Rectal smooth muscle tissue (tissue), 1 donor: ENCODE data around the gene ADCYAP1R1.

Source experiments
- H3K27ac ChIP-seq: one replicate; pipeline ENCODE4 v1.7.0; 2013; ENCODE audit warnings: low read depth, low read length, inconsistent platforms
- H3K27me3 ChIP-seq: one replicate; pipeline ENCODE4 v1.7.0; 2013; ENCODE audit warnings: low read length; ENCODE audit not compliant: control insufficient read depth, insufficient read depth
- H3K36me3 ChIP-seq: one replicate; pipeline ENCODE4 v1.7.0; 2013; ENCODE audit warnings: low read length; ENCODE audit not compliant: control insufficient read depth, insufficient read depth
- H3K4me1 ChIP-seq: one replicate; pipeline ENCODE4 v1.7.0; 2013; ENCODE audit warnings: low read length; ENCODE audit not compliant: control insufficient read depth, insufficient read depth
- H3K4me3 ChIP-seq: one replicate; pipeline ENCODE4 v1.7.0; 2013; ENCODE audit warnings: low read length
- H3K9ac ChIP-seq: one replicate; pipeline ENCODE4 v1.7.0; 2013; ENCODE audit warnings: low read length

ADCYAP1R1 gene

DNA sequence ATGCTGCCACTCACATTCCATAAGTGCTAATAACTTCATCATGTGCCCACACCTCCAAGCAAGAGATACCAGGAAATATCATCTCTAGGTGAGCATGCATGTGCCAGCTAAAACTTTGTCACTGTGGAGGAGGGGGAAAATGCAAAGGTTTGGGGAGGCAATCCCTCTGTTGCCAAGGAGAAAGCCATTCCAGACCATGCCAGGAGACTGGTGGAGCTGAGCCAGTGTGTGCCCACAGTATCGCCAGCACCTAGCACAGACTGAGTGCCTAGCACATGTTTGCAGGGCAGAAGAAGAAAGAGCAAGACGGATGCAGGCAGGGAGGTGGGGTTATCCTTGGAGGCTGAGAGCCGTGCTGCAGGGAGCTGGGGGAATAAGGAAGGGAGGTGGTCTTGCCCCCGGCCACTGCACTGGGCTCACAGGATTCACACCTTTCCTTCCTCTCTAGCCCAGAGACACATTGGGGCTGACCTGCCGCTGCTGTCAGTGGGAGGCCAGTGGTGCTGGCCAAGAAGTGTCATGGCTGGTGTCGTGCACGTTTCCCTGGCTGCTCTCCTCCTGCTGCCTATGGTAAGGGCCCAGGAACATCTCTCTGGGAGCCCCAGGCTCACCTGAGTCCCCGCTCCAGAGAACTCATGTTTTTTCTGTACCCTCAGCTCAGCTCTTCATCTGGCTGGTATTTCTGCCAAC lies 10.8 kb downstream of the ADCYAP1R1 start:
- Histone ChIP-seq H3K4me3 (no peak overlapping the region), H3K36me3 (no peaks in the 10 kb centered on the region), H3K27ac (no peak overlapping the region), H3K27me3 (no peaks in the 10 kb centered on the region), H3K4me1 (no peaks in the 10 kb centered on the region), H3K9ac (no peak overlapping the region)

GRCh38 chr7:31065021-31065593 lies 13.0 kb downstream of the ADCYAP1R1 start:
- H3K4me1 ChIP-seq, result no peaks in the 10 kb centered on the region
- no peak overlapping the region for H3K9ac ChIP-seq
- H3K36me3 ChIP-seq, result no peaks in the 10 kb centered on the region
- no peak overlapping the region for H3K4me3 ChIP-seq
- no peaks in the 10 kb centered on the region for H3K27me3 ChIP-seq
- H3K27ac ChIP-seq, result no peak overlapping the region

DNA sequence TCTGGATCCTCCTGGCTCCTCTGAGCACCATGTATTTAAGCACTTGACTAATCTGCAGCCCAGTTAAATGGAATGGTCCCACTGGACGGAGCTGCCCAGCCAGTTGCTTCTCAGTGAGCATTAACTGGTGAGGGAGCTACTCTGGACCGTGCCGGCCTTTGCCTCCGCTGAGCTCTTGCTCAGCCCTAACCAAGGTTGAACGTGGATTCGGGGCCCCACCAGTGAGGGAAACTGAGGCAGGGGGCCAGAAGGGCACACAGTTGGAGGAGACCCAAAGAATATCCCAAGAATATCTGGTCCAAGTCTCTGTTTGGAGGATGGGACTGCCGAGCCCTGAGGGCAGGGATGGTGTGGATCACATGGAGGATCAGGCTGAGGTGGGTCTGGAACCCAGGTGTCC lies 13.7 kb downstream of the ADCYAP1R1 start:
- Histone ChIP-seq H3K9ac (no peak overlapping the region), H3K27me3 (no peaks in the 10 kb centered on the region), H3K4me3 (no peak overlapping the region), H3K4me1 (no peaks in the 10 kb centered on the region), H3K27ac (no peak overlapping the region), H3K36me3 (no peaks in the 10 kb centered on the region)

- Histone ChIP-seq H3K4me3 (no peak overlapping the region), H3K36me3 (no peaks in the 10 kb centered on the region), H3K27me3 (no peaks in the 10 kb centered on the region), H3K4me1 (no peaks in the 10 kb centered on the region), H3K27ac (no peak overlapping the region), H3K9ac (no peak overlapping the region)
Observed at GRCh38 chr7:31066516-31067130, 14.5 kb downstream of the ADCYAP1R1 start.

GRCh38 chr7:31067491-31067890 lies 15.4 kb downstream of the ADCYAP1R1 start:
- Histone ChIP-seq H3K4me1 (no peaks in the 10 kb centered on the region), H3K27me3 (no peaks in the 10 kb centered on the region), H3K27ac (no peak overlapping the region), H3K4me3 (no peak overlapping the region), H3K9ac (no peak overlapping the region), H3K36me3 (no peaks in the 10 kb centered on the region)

DNA sequence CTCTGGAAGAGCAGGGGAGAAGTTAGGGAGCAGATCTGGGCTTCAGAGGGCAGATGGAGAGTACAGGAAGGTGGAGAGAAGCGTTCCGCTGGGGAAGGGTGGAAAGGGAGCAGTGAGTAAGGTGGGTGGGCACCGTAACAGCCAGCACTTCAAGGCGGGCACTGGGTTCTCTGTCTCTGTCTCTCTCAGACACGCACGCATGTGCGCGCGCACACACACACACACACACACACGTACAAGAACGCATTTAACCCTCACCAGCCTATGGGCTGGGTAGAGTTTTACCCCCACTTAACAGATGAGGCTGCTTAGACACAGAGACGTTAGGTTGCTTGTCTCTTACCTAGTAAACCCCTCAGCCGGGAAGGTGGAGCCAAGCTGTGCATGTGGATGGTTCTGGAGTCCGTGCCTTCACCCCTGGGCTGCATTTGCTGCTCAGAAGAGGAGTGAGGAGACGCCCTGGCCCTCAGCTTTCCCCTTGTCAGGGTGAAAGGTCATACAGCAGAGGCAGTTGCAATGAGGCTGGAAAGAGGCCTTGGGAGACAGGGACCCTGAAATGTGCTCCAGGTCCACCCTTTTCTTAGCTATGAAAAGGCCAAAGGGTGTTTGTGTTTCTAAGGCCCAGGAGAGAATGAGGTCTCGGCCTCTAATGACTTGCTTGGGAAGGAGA lies 16.0 kb downstream of the ADCYAP1R1 start:
- H3K9ac ChIP-seq, result no peak overlapping the region
- no peaks in the 10 kb centered on the region for H3K36me3 ChIP-seq
- H3K4me3 ChIP-seq, result no peak overlapping the region
- no peaks in the 10 kb centered on the region for H3K27me3 ChIP-seq
- no peaks in the 10 kb centered on the region for H3K4me1 ChIP-seq
- H3K27ac ChIP-seq, result no peak overlapping the region

DNA sequence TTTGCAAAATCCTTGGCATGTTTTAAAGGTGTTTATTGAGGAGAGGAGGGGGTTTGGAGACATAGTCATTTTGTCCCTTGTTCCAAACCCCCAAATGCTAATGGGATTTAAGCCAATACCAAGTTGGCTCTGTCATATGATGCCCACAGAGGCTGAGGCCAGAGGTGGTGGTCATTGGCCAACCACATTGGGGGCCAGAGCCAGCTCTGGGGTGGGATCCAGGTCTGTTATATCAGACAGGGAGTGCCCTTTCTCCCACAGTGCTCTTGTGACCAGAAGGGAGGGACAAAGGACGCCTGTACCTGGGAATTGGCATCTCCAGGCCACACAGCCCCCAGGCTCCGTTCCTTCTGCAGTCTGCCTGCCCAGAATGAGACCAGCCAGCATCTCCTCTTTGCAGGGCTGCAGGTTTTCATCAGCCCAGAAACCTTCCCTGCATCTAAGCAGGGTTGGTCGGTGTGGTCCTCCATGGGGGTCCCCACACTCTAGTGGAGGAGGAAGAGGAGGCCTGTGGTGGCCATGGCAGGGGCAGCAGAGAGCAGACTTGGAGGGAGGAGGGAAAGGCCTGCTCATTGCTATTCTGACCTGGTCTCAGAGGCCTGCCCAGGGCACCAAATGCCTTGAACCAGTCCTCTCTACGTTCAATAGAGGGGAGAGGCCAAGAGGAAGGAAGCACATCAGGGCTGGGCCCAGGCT lies 17.9 kb downstream of the ADCYAP1R1 start:
- Histone ChIP-seq H3K27ac (no peak overlapping the region), H3K9ac (no peak overlapping the region), H3K27me3 (no peaks in the 10 kb centered on the region), H3K4me3 (no peak overlapping the region), H3K4me1 (no peaks in the 10 kb centered on the region), H3K36me3 (no peaks in the 10 kb centered on the region)

- Histone ChIP-seq H3K27me3 (no peaks in the 10 kb centered on the region), H3K9ac (no peak overlapping the region), H3K27ac (peak overlapping the region; percentile 59), H3K36me3 (no peaks in the 10 kb centered on the region), H3K4me1 (no peaks in the 10 kb centered on the region), H3K4me3 (no peak overlapping the region)
Observed at GRCh38 chr7:31070991-31071644, 19.0 kb downstream of the ADCYAP1R1 start.

- H3K27ac ChIP-seq, result no peak overlapping the region
- H3K4me3 ChIP-seq, result no peak overlapping the region
- no peaks in the 10 kb centered on the region for H3K27me3 ChIP-seq
- no peak overlapping the region for H3K9ac ChIP-seq
- H3K4me1 ChIP-seq, result no peaks in the 10 kb centered on the region
- no peaks in the 10 kb centered on the region for H3K36me3 ChIP-seq
Observed at GRCh38 chr7:31071645-31072029, 19.5 kb downstream of the ADCYAP1R1 start.

GRCh38 chr7:31073326-31074119 lies 21.4 kb downstream of the ADCYAP1R1 start:
- no peaks in the 10 kb centered on the region for H3K4me1 ChIP-seq
- H3K36me3 ChIP-seq, result no peaks in the 10 kb centered on the region
- H3K9ac ChIP-seq, result no peak overlapping the region
- H3K27ac ChIP-seq, result no peak overlapping the region
- no peak overlapping the region for H3K4me3 ChIP-seq
- no peaks in the 10 kb centered on the region for H3K27me3 ChIP-seq

GRCh38 chr7:31074120-31074383 lies 21.9 kb downstream of the ADCYAP1R1 start:
- no peaks in the 10 kb centered on the region for H3K4me1 ChIP-seq
- H3K9ac ChIP-seq, result no peak overlapping the region
- no peaks in the 10 kb centered on the region for H3K36me3 ChIP-seq
- no peak overlapping the region for H3K4me3 ChIP-seq
- no peaks in the 10 kb centered on the region for H3K27me3 ChIP-seq
- no peak overlapping the region for H3K27ac ChIP-seq
